ENCODE measurements around the gene SPOCK3.
"Not testable (repeated sequence)": the region's sequence is repeated elsewhere in the genome, so short reads cannot be mapped to it uniquely, and the experiment has no call there.

Gene SPOCK3

GRCh38 chr4:166991006-166991561, 243.2 kb downstream of the SPOCK3 start:
- no peaks in the 10 kb centered on the region for H3K9me3 ChIP-seq (ENCODE audit: control insufficient read depth, insufficient read depth, low read length)
- H3K9ac ChIP-seq (ENCODE audit: low read depth, low read length) = no peak overlapping the region
- no peak overlapping the region for H3K4me3 ChIP-seq (ENCODE audit: low read depth, low read length)
- no peaks in the 10 kb centered on the region for H3K36me3 ChIP-seq (ENCODE audit: control insufficient read depth, insufficient read depth, low read length)
- no peaks in the 10 kb centered on the region for H3K4me1 ChIP-seq (ENCODE audit: control insufficient read depth, insufficient read depth, low read length)
- no peaks in the 10 kb centered on the region for H3K27me3 ChIP-seq (ENCODE audit: control insufficient read depth, insufficient read depth, low read length)

GRCh38 chr4:166989886-166990285, 244.4 kb downstream of the SPOCK3 start:
- no peaks in the 10 kb centered on the region for H3K36me3 ChIP-seq (ENCODE audit: control insufficient read depth, insufficient read depth, low read length)
- H3K27me3 ChIP-seq (ENCODE audit: control insufficient read depth, insufficient read depth, low read length) = no peaks in the 10 kb centered on the region
- H3K4me1 ChIP-seq (ENCODE audit: control insufficient read depth, insufficient read depth, low read length) = no peaks in the 10 kb centered on the region
- H3K9ac ChIP-seq (ENCODE audit: low read depth, low read length) = no peak overlapping the region
- H3K9me3 ChIP-seq (ENCODE audit: control insufficient read depth, insufficient read depth, low read length) = no peaks in the 10 kb centered on the region
- H3K4me3 ChIP-seq (ENCODE audit: low read depth, low read length) = no peak overlapping the region

- Histone ChIP-seq H3K36me3 (ENCODE audit: control insufficient read depth, insufficient read depth, low read length) (no peaks in the 10 kb centered on the region), H3K27me3 (ENCODE audit: control insufficient read depth, insufficient read depth, low read length) (no peaks in the 10 kb centered on the region), H3K4me1 (ENCODE audit: control insufficient read depth, insufficient read depth, low read length) (no peaks in the 10 kb centered on the region), H3K4me3 (ENCODE audit: low read depth, low read length) (no peak overlapping the region), H3K9ac (ENCODE audit: low read depth, low read length) (no peak overlapping the region), H3K9me3 (ENCODE audit: control insufficient read depth, insufficient read depth, low read length) (no peaks in the 10 kb centered on the region)
These were observed 247.3 kb downstream of the SPOCK3 start for GRCh38 chr4:166987026-166987425.

GRCh38 chr4:166981847-166982246, 252.4 kb downstream of the SPOCK3 start:
- Histone ChIP-seq H3K36me3 (ENCODE audit: control insufficient read depth, insufficient read depth, low read length) (no peaks in the 10 kb centered on the region), H3K4me1 (ENCODE audit: control insufficient read depth, insufficient read depth, low read length) (no peaks in the 10 kb centered on the region), H3K27me3 (ENCODE audit: control insufficient read depth, insufficient read depth, low read length) (no peaks in the 10 kb centered on the region), H3K4me3 (ENCODE audit: low read depth, low read length) (no peak overlapping the region), H3K9me3 (ENCODE audit: control insufficient read depth, insufficient read depth, low read length) (no peaks in the 10 kb centered on the region), H3K9ac (ENCODE audit: low read depth, low read length) (no peak overlapping the region)

GRCh38 chr4:166980419-166980818, 253.9 kb downstream of the SPOCK3 start:
- no peaks in the 10 kb centered on the region for H3K27me3 ChIP-seq (ENCODE audit: control insufficient read depth, insufficient read depth, low read length)
- no peaks in the 10 kb centered on the region for H3K4me1 ChIP-seq (ENCODE audit: control insufficient read depth, insufficient read depth, low read length)
- H3K9me3 ChIP-seq (ENCODE audit: control insufficient read depth, insufficient read depth, low read length) = no peaks in the 10 kb centered on the region
- no peak overlapping the region for H3K4me3 ChIP-seq (ENCODE audit: low read depth, low read length)
- no peak overlapping the region for H3K9ac ChIP-seq (ENCODE audit: low read depth, low read length)
- H3K36me3 ChIP-seq (ENCODE audit: control insufficient read depth, insufficient read depth, low read length) = no peaks in the 10 kb centered on the region

- Histone ChIP-seq H3K9ac (ENCODE audit: low read depth, low read length) (no peak overlapping the region), H3K9me3 (ENCODE audit: control insufficient read depth, insufficient read depth, low read length) (no peaks in the 10 kb centered on the region), H3K4me1 (ENCODE audit: control insufficient read depth, insufficient read depth, low read length) (no peaks in the 10 kb centered on the region), H3K27me3 (ENCODE audit: control insufficient read depth, insufficient read depth, low read length) (no peaks in the 10 kb centered on the region), H3K36me3 (ENCODE audit: control insufficient read depth, insufficient read depth, low read length) (no peaks in the 10 kb centered on the region), H3K4me3 (ENCODE audit: low read depth, low read length) (no peak overlapping the region)
These were observed 256.7 kb downstream of the SPOCK3 start for GRCh38 chr4:166977596-166977995.

GRCh38 chr4:166972071-166972470, 262.2 kb downstream of the SPOCK3 start:
- Histone ChIP-seq H3K9ac (ENCODE audit: low read depth, low read length) (no peak overlapping the region), H3K4me1 (ENCODE audit: control insufficient read depth, insufficient read depth, low read length) (no peaks in the 10 kb centered on the region), H3K9me3 (ENCODE audit: control insufficient read depth, insufficient read depth, low read length) (peaks cover 15% of the 10 kb centered on the region), H3K36me3 (ENCODE audit: control insufficient read depth, insufficient read depth, low read length) (no peaks in the 10 kb centered on the region), H3K27me3 (ENCODE audit: control insufficient read depth, insufficient read depth, low read length) (no peaks in the 10 kb centered on the region), H3K4me3 (ENCODE audit: low read depth, low read length) (no peak overlapping the region)

- H3K9ac ChIP-seq (ENCODE audit: low read depth, low read length) = not testable (repeated sequence)
These were observed 266.1 kb downstream of the SPOCK3 start for GRCh38 chr4:166968219-166968618.

GRCh38 chr4:166965562-166965961, 268.7 kb downstream of the SPOCK3 start:
- Histone ChIP-seq H3K4me3 (ENCODE audit: low read depth, low read length) (no peak overlapping the region), H3K9ac (ENCODE audit: low read depth, low read length) (no peak overlapping the region), H3K9me3 (ENCODE audit: control insufficient read depth, insufficient read depth, low read length) (peaks cover 19% of the 10 kb centered on the region), H3K36me3 (ENCODE audit: control insufficient read depth, insufficient read depth, low read length) (no peaks in the 10 kb centered on the region), H3K27me3 (ENCODE audit: control insufficient read depth, insufficient read depth, low read length) (no peaks in the 10 kb centered on the region), H3K4me1 (ENCODE audit: control insufficient read depth, insufficient read depth, low read length) (no peaks in the 10 kb centered on the region)

More at GRCh38 chr4:166968219-166968618, 266.1 kb downstream of the SPOCK3 start:
- H3K27me3 ChIP-seq (ENCODE audit: control insufficient read depth, insufficient read depth, low read length); H3K36me3 ChIP-seq (ENCODE audit: control insufficient read depth, insufficient read depth, low read length); H3K4me1 ChIP-seq (ENCODE audit: control insufficient read depth, insufficient read depth, low read length); H3K4me3 ChIP-seq (ENCODE audit: low read depth, low read length): not testable (repeated sequence)
- H3K9me3 ChIP-seq (ENCODE audit: control insufficient read depth, insufficient read depth, low read length) = peaks cover 19% of the 10 kb centered on the region

- H3K9ac ChIP-seq (ENCODE audit: low read depth, low read length) = no peak overlapping the region
- no peaks in the 10 kb centered on the region for H3K9me3 ChIP-seq (ENCODE audit: control insufficient read depth, insufficient read depth, low read length)
- no peaks in the 10 kb centered on the region for H3K4me1 ChIP-seq (ENCODE audit: control insufficient read depth, insufficient read depth, low read length)
- H3K27me3 ChIP-seq (ENCODE audit: control insufficient read depth, insufficient read depth, low read length) = no peaks in the 10 kb centered on the region
- no peaks in the 10 kb centered on the region for H3K36me3 ChIP-seq (ENCODE audit: control insufficient read depth, insufficient read depth, low read length)
- H3K4me3 ChIP-seq (ENCODE audit: low read depth, low read length) = no peak overlapping the region
These were observed 276.8 kb downstream of the SPOCK3 start for GRCh38 chr4:166957451-166957850.

GRCh38 chr4:166956484-166956883, 277.8 kb downstream of the SPOCK3 start:
- Histone ChIP-seq H3K4me3 (ENCODE audit: low read depth, low read length) (no peak overlapping the region), H3K4me1 (ENCODE audit: control insufficient read depth, insufficient read depth, low read length) (no peaks in the 10 kb centered on the region), H3K9me3 (ENCODE audit: control insufficient read depth, insufficient read depth, low read length) (no peaks in the 10 kb centered on the region), H3K9ac (ENCODE audit: low read depth, low read length) (no peak overlapping the region), H3K36me3 (ENCODE audit: control insufficient read depth, insufficient read depth, low read length) (no peaks in the 10 kb centered on the region), H3K27me3 (ENCODE audit: control insufficient read depth, insufficient read depth, low read length) (no peaks in the 10 kb centered on the region)

GRCh38 chr4:166941629-166942028, 292.7 kb downstream of the SPOCK3 start:
- no peaks in the 10 kb centered on the region for H3K9me3 ChIP-seq (ENCODE audit: control insufficient read depth, insufficient read depth, low read length)
- no peak overlapping the region for H3K9ac ChIP-seq (ENCODE audit: low read depth, low read length)
- H3K27me3 ChIP-seq (ENCODE audit: control insufficient read depth, insufficient read depth, low read length) = no peaks in the 10 kb centered on the region
- no peak overlapping the region for H3K4me3 ChIP-seq (ENCODE audit: low read depth, low read length)
- no peaks in the 10 kb centered on the region for H3K36me3 ChIP-seq (ENCODE audit: control insufficient read depth, insufficient read depth, low read length)
- H3K4me1 ChIP-seq (ENCODE audit: control insufficient read depth, insufficient read depth, low read length) = no peaks in the 10 kb centered on the region
